Right lobe of liver (tissue), 6 donors: ENCODE data around the gene SCUBE3. TPM values are rescaled to one million over a fixed set of nuclear protein-coding genes. Genes with fewer than 3 reads are reported as not detected.

Source experiments
- ATAC-seq, 4 donors: fragments of 200-7000 bp; cut with Tn5 transposase; one replicate each; pipeline ENCODE4 v1.9.1; 2020; ENCODE audit warnings: mild to moderate bottlenecking in 4 of 4, moderate library complexity in 4 of 4
- DNase-seq, 3 donors: peaks; one replicate each; pipeline ENCODE4 v3.0.0-alpha.2; 2020
- H3K27ac ChIP-seq, 3 donors: fragments of 200-600 bp; one replicate each; pipeline ENCODE4 v1.8.0; 2022
- H3K27me3 ChIP-seq, 2 donors: fragments of 200-600 bp; one replicate each; pipeline ENCODE4 v1.8.0; 2022
- H3K36me3 ChIP-seq, 4 donors: fragments of 200-600 bp; sonication (generic) in 1 of 4; one replicate each; pipeline versions ENCODE4 v1.5.1 to v1.8.0; 2017 to 2022; ENCODE audit warnings: control low read depth in 1 of 4
- H3K4me1 ChIP-seq, 4 donors: fragments of 200-600 bp; sonication (generic) in 1 of 4; one replicate each; pipeline versions ENCODE4 v1.5.1 to v1.8.0; 2017 to 2022; ENCODE audit warnings: control low read depth in 1 of 4
- H3K4me3 ChIP-seq, 3 donors: fragments of 200-600 bp; one replicate each; pipeline ENCODE4 v1.8.0; 2022
- H3K9me3 ChIP-seq, 4 donors: fragments of 200-600 bp; sonication (generic) in 1 of 4; one replicate each; pipeline versions ENCODE4 v1.5.1 to v1.8.0; 2017 to 2022; ENCODE audit warnings: control low read depth in 1 of 4
- POLR2A ChIP-seq: fragments of 450-650 bp; IDR thresholded peaks from one replicate; pipeline ENCODE4 v1.6.1; 2017; ENCODE audit warnings: antibody characterized with exemption, mild to moderate bottlenecking
- WGBS: methylation state at CpG from one replicate; pipeline ENCODE4 v1.1.6; 2018; ENCODE audit warnings: low coverage, low lambda C conversion rate; ENCODE audit not compliant: insufficient coverage; ENCODE audit errors: missing lambda C conversion rate; 5-methylcytosine and 5-hydroxymethylcytosine counted together
- intact Hi-C, 2 donors: fragments of 100-400 bp; cut with DNase I; formaldehyde crosslinking; loops; one replicate each; pipeline versions ENCODE4 v1.11.2 to v1.14.1; 2022
- total RNA-seq, 6 experiments: library from RNA; depleted of rRNA in 2 of 6; stranded (reverse); fragments of >200 nt in 2 of 6; fragmentation: NEBNext Ultra II Directional in 3 of 6; extraction: Animal tissue kit (Norgen Biotek cat#: 25700) in 3 of 6; gene quantifications; one replicate each; pipeline versions ENCODE4 v1.1.0 to v1.2.4, GENCODE V29; 2016 to 2023
- TF ChIP-seq, protein P1 (sequence below), 4 donors: fragments of 200-600 bp in 3 of 4; fragments of 450-650 bp in 1 of 4; IDR thresholded peaks; one replicate each; pipeline versions ENCODE4 v1.5.1 to v1.8.0; 2016 to 2022; ENCODE audit warnings: antibody characterized with exemption in 4 of 4, mild to moderate bottlenecking in 2 of 4
- donor health status: DM: no; HTN: yes; CAD: no.
- donor health status: DM: no; HTN: no; CAD: no.
- donor health status: DM: no; HTN: no; CAD: no.
- donor health status: DM: no; HTN: yes; CAD: no.
- donor health status: DM: no; HTN: yes; CAD: no.

SCUBE3 gene
- total RNA-seq, 6 experiments from 2014 or later = 0.05 to 0.11 (median 0.07) TPM; not detected in 2

DNA sequence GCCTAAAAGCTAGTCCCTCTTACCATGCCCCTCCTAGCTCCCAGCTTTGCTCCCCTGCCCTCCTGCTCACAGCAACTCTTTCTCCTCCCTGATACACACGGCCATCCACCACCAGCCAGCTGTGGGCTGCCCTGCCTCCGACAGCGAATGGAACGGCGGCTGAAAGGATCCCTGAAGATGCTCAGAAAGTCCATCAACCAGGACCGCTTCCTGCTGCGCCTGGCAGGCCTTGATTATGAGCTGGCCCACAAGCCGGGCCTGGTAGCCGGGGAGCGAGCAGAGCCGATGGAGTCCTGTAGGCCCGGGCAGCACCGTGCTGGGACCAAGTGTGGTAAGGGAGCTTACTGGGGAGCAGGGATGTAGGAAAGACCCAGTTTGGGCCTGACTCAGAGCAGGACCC is 29.1 kb downstream of the SCUBE3 start:
- ATAC-seq = no peak
- Histone ChIP-seq H3K4me3 (no peak overlapping the region), H3K36me3 (no peaks in the 10 kb centered on the region), H3K27me3 (no peaks in the 10 kb centered on the region), H3K9me3 (no peaks in the 10 kb centered on the region), H3K4me1 (no peaks in the 10 kb centered on the region), H3K27ac (no peak overlapping the region)
- 100% methylated on average over 1 of the region's 13 CpGs for WGBS
- intact Hi-C loops = loop anchor here (5.0 kb wide), 2 partner anchors 36 to 96 kb away; no protein-coding TSS in a partner anchor
- no peak for TF ChIP-seq POLR2A
- TF ChIP-seq, protein P1, sequence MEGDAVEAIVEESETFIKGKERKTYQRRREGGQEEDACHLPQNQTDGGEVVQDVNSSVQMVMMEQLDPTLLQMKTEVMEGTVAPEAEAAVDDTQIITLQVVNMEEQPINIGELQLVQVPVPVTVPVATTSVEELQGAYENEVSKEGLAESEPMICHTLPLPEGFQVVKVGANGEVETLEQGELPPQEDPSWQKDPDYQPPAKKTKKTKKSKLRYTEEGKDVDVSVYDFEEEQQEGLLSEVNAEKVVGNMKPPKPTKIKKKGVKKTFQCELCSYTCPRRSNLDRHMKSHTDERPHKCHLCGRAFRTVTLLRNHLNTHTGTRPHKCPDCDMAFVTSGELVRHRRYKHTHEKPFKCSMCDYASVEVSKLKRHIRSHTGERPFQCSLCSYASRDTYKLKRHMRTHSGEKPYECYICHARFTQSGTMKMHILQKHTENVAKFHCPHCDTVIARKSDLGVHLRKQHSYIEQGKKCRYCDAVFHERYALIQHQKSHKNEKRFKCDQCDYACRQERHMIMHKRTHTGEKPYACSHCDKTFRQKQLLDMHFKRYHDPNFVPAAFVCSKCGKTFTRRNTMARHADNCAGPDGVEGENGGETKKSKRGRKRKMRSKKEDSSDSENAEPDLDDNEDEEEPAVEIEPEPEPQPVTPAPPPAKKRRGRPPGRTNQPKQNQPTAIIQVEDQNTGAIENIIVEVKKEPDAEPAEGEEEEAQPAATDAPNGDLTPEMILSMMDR (IDR thresholded peaks at IDR 0.05) = no peak
- no peak for DNase-seq

DNA sequence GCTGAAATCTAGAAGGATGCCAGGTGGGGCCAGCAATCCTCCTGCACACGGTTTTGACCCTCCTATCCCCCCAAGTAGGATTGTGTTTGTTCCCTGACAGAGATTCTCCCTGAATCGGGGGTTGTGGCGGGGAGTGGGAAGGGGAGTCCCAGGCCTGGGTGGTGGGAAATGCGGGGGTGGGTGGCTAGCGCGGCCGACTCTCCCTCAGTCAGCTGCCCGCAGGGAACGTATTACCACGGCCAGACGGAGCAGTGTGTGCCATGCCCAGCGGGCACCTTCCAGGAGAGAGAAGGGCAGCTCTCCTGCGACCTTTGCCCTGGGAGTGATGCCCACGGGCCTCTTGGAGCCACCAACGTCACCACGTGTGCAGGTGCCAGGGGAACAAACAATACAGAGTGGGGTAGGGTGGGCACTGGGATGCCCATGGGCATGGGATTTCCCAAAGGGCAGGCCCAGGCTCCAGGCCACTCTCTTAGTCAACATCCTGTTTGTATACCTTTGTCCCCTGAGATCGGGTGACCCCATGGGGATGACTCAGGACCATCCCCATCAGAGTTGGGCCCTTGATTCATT is 29.7 kb downstream of the SCUBE3 start:
- Histone ChIP-seq H3K9me3 (no peaks in the 10 kb centered on the region), H3K27ac (no peak overlapping the region), H3K4me3 (no peak overlapping the region), H3K4me1 (no peaks in the 10 kb centered on the region), H3K36me3 (no peaks in the 10 kb centered on the region), H3K27me3 (no peaks in the 10 kb centered on the region)
- DNase-seq = peak in 1 of 3 donors; percentile 49
- WGBS = 68% methylated on average over 13 of the region's 17 CpGs
- TF ChIP-seq POLR2A = no peak
- TF ChIP-seq, protein P1 (IDR thresholded peaks at IDR 0.05) = no peak
- intact Hi-C loops = loop anchor here (5.0 kb wide), 2 partner anchors 36 to 96 kb away; no protein-coding TSS in a partner anchor
- ATAC-seq = peak in 1 of 4 donors; percentile 57

DNA sequence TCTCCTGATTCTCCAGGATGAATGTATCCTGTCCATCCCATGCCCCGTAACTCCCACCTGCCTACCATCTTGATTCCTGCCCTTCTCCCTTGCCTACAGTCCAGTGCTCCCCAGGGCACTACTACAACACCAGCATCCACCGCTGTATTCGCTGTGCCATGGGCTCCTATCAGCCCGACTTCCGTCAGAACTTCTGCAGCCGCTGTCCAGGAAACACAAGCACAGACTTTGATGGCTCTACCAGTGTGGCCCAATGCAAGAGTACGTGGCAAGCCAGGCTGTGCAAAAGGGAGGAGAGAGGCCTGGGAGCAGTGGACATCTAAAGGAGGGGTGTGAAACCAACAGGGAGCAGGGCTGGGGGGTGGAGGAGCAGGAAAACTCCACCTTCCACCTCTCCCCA is 30.8 kb downstream of the SCUBE3 start:
- DNase-seq = no peak
- Histone ChIP-seq H3K4me1 (no peaks in the 10 kb centered on the region), H3K9me3 (no peaks in the 10 kb centered on the region), H3K27ac (no peak overlapping the region), H3K36me3 (no peaks in the 10 kb centered on the region), H3K27me3 (no peaks in the 10 kb centered on the region), H3K4me3 (no peak overlapping the region)
- TF ChIP-seq POLR2A = no peak
- TF ChIP-seq, protein P1 (IDR thresholded peaks at IDR 0.05) = no peak
- 91% methylated on average over 6 of the region's 7 CpGs for WGBS
- intact Hi-C loops = loop anchor here (5.0 kb wide), 2 partner anchors 37 to 97 kb away; no protein-coding TSS in a partner anchor
- ATAC-seq = no peak

DNA sequence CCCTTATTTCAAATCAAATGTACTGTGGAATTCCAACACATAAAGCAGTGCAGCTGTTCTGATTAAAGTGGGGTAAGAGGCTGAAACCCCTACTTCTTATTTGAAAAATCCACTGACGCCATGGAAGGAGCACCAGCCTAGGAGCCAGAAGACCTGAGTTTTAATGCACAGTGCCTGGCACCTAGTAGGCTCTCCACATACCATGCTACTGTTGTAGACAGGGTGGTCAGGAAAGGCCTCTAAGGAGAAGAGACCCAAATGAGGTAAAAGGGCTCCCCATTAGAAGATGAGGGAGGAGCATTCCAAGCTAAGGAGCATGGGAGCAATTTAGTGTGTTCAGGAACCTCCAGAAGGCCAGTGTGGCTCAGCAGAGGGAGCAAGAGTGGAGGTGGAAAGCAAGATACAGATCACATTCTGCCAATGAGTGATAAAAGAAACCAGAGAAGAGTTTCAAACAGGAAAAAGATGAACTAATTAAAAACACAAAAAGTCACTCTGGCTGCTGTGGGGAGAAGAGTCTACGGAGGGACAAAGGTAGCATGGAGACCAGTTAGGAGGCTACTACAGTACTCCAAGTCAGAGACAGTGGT is 34.0 kb downstream of the SCUBE3 start:
- intact Hi-C loops = no loop called here
- Histone ChIP-seq H3K4me1 (no peaks in the 10 kb centered on the region), H3K27ac (no peak overlapping the region), H3K9me3 (no peaks in the 10 kb centered on the region), H3K4me3 (no peak overlapping the region), H3K36me3 (no peaks in the 10 kb centered on the region), H3K27me3 (no peaks in the 10 kb centered on the region)
- WGBS = 88% methylated on average over 2 of the region's 2 CpGs
- ATAC-seq (no peak), DNase-seq (no peak)
- TF ChIP-seq, protein P1 (IDR thresholded peaks at IDR 0.05) = no peak
- no peak for TF ChIP-seq POLR2A
